Activated T-helper 1 cell treated with anti-CD3 and anti-CD28 coated beads, Interleukin-12 subunit alpha, Interleukin-12 subunit beta, Interleukin-2, Interleukin-4 antibody, amounts not matched to agents 30 ng/mL and 10 ng/mL and 1 ng/mL, durations not matched to agents 14 hours and 24 hours and 36 hours (primary cell): ENCODE data around the gene TCOF1. TPM values are rescaled to one million over a fixed set of nuclear protein-coding genes. Genes with fewer than 3 reads are reported as not detected.

Experiments
- DNase-seq: peaks from one replicate; pipeline ENCODE4 v3.0.0; 2021; ENCODE audit warnings: low spot score
- H3K27ac Mint-ChIP-seq: one replicate; pipeline ENCODE4 v1.8.0; 2021; ENCODE audit warnings: mild to moderate bottlenecking, mixed read lengths
- H3K27me3 Mint-ChIP-seq: one replicate; pipeline ENCODE4 v1.8.0; 2022; ENCODE audit warnings: mild to moderate bottlenecking, moderate library complexity, mixed read lengths; ENCODE audit not compliant: insufficient read depth
- H3K36me3 Mint-ChIP-seq: one replicate; pipeline ENCODE4 v1.8.0; 2021; ENCODE audit warnings: low read depth, mixed read lengths
- H3K4me1 Mint-ChIP-seq: one replicate; pipeline ENCODE4 v1.8.0; 2021; ENCODE audit warnings: low read depth, mixed read lengths
- H3K4me3 Mint-ChIP-seq: one replicate; pipeline ENCODE4 v1.8.0; 2021; ENCODE audit warnings: mild to moderate bottlenecking, moderate library complexity, mixed read lengths
- H3K9me3 Mint-ChIP-seq: one replicate; pipeline ENCODE4 v1.8.0; 2021; ENCODE audit warnings: mixed read lengths
- intact Hi-C: fragments of 100-400 bp; cut with micrococcal nuclease; formaldehyde crosslinking; loops from one replicate; pipeline ENCODE4 v1.15.1; 2024
- total RNA-seq: library from RNA; stranded (reverse); gene quantifications from 2 replicates; pipeline ENCODE4 v1.2.3, GENCODE V29; 2022

Gene TCOF1
- total RNA-seq, 1 donor from 2014 or later, result 131 TPM

- H3K4me3 Mint-ChIP-seq, result no peak overlapping the region
- intact Hi-C loops, result no loop called here
Measured at GRCh38 chr5:150364004-150364403, 6.5 kb downstream of the TCOF1 start.

GRCh38 chr5:150368526-150368925, 11.0 kb downstream of the TCOF1 start:
- H3K9me3 Mint-ChIP-seq, result no peaks in the 10 kb centered on the region
- H3K27me3 Mint-ChIP-seq, result no peaks in the 10 kb centered on the region
- H3K4me3 Mint-ChIP-seq, result no peak overlapping the region
- H3K4me1 Mint-ChIP-seq, result no peaks in the 10 kb centered on the region
- H3K27ac Mint-ChIP-seq, result no peak overlapping the region
- no peak for DNase-seq
- intact Hi-C loops, result no loop called here
- H3K36me3 Mint-ChIP-seq, result peaks cover 42% of the 10 kb centered on the region

More at GRCh38 chr5:150364004-150364403, 6.5 kb downstream of the TCOF1 start:
- H3K27ac Mint-ChIP-seq, result no peak overlapping the region
- no peaks in the 10 kb centered on the region for H3K9me3 Mint-ChIP-seq
- peaks cover 44% of the 10 kb centered on the region for H3K36me3 Mint-ChIP-seq
- DNase-seq, result no peak
- no peaks in the 10 kb centered on the region for H3K27me3 Mint-ChIP-seq
- H3K4me1 Mint-ChIP-seq, result peaks cover 30% of the 10 kb centered on the region

GRCh38 chr5:150372639-150373038, 15.1 kb downstream of the TCOF1 start:
- peaks cover 52% of the 10 kb centered on the region for H3K36me3 Mint-ChIP-seq
- DNase-seq, result no peak
- no peaks in the 10 kb centered on the region for H3K4me1 Mint-ChIP-seq
- intact Hi-C loops, result no loop called here
- no peaks in the 10 kb centered on the region for H3K27me3 Mint-ChIP-seq
- H3K4me3 Mint-ChIP-seq, result no peak overlapping the region
- no peak overlapping the region for H3K27ac Mint-ChIP-seq
- H3K9me3 Mint-ChIP-seq, result no peaks in the 10 kb centered on the region

- H3K4me3 Mint-ChIP-seq, result no peak overlapping the region
Measured at GRCh38 chr5:150374651-150375050, 17.2 kb downstream of the TCOF1 start.

GRCh38 chr5:150376799-150377771, 19.6 kb downstream of the TCOF1 start:
- no peaks in the 10 kb centered on the region for H3K9me3 Mint-ChIP-seq
- H3K36me3 Mint-ChIP-seq, result peaks cover 56% of the 10 kb centered on the region
- no peak for DNase-seq
- no peak overlapping the region for H3K27ac Mint-ChIP-seq
- H3K4me3 Mint-ChIP-seq, result no peak overlapping the region
- no peaks in the 10 kb centered on the region for H3K27me3 Mint-ChIP-seq
- intact Hi-C loops, result no loop called here
- H3K4me1 Mint-ChIP-seq, result no peaks in the 10 kb centered on the region

More at GRCh38 chr5:150374651-150375050, 17.2 kb downstream of the TCOF1 start:
- intact Hi-C loops, result no loop called here
- Mint-ChIP-seq H3K4me1 (no peaks in the 10 kb centered on the region), H3K9me3 (no peaks in the 10 kb centered on the region), H3K27ac (peak overlapping the region; percentile 40), H3K27me3 (no peaks in the 10 kb centered on the region), H3K36me3 (peaks cover 57% of the 10 kb centered on the region)
- DNase-seq, result no peak

- Mint-ChIP-seq H3K27me3 (no peaks in the 10 kb centered on the region), H3K27ac (no peak overlapping the region), H3K4me1 (no peaks in the 10 kb centered on the region), H3K9me3 (no peaks in the 10 kb centered on the region), H3K4me3 (no peak overlapping the region), H3K36me3 (peaks cover 53% of the 10 kb centered on the region)
- intact Hi-C loops, result no loop called here
- no peak for DNase-seq
Measured at GRCh38 chr5:150377964-150378694, 20.6 kb downstream of the TCOF1 start.

- Mint-ChIP-seq H3K4me3 (no peak overlapping the region), H3K9me3 (no peaks in the 10 kb centered on the region), H3K27ac (no peak overlapping the region), H3K27me3 (no peaks in the 10 kb centered on the region), H3K36me3 (peaks cover 34% of the 10 kb centered on the region), H3K4me1 (no peaks in the 10 kb centered on the region)
- DNase-seq, result no peak
- intact Hi-C loops, result no loop called here
Measured at GRCh38 chr5:150384701-150385100, 27.2 kb downstream of the TCOF1 start.

- Mint-ChIP-seq H3K4me1 (no peaks in the 10 kb centered on the region), H3K27ac (no peak overlapping the region), H3K9me3 (no peaks in the 10 kb centered on the region), H3K36me3 (peaks cover 24% of the 10 kb centered on the region), H3K4me3 (no peak overlapping the region), H3K27me3 (no peaks in the 10 kb centered on the region)
- no peak for DNase-seq
- intact Hi-C loops, result no loop called here
Measured at GRCh38 chr5:150386024-150386855, 28.7 kb downstream of the TCOF1 start.

GRCh38 chr5:150389531-150390266, 32.2 kb downstream of the TCOF1 start:
- intact Hi-C loops, result no loop called here
- H3K27me3 Mint-ChIP-seq, result no peaks in the 10 kb centered on the region
- peaks cover 13% of the 10 kb centered on the region for H3K36me3 Mint-ChIP-seq
- H3K4me1 Mint-ChIP-seq, result no peaks in the 10 kb centered on the region
- H3K4me3 Mint-ChIP-seq, result no peak overlapping the region
- no peak for DNase-seq
- H3K9me3 Mint-ChIP-seq, result no peaks in the 10 kb centered on the region
- no peak overlapping the region for H3K27ac Mint-ChIP-seq

- H3K27me3 Mint-ChIP-seq, result no peaks in the 10 kb centered on the region
- H3K9me3 Mint-ChIP-seq, result no peaks in the 10 kb centered on the region
- no peak overlapping the region for H3K4me3 Mint-ChIP-seq
- H3K4me1 Mint-ChIP-seq, result no peaks in the 10 kb centered on the region
- intact Hi-C loops, result no loop called here
- DNase-seq, result no peak
- H3K36me3 Mint-ChIP-seq, result peaks cover 21% of the 10 kb centered on the region
- H3K27ac Mint-ChIP-seq, result no peak overlapping the region
Measured at GRCh38 chr5:150391064-150391834, 33.8 kb downstream of the TCOF1 start.

- DNase-seq, result no peak
- Mint-ChIP-seq H3K4me1 (no peaks in the 10 kb centered on the region), H3K4me3 (no peak overlapping the region), H3K27ac (no peak overlapping the region), H3K27me3 (no peaks in the 10 kb centered on the region), H3K36me3 (peaks cover 22% of the 10 kb centered on the region), H3K9me3 (no peaks in the 10 kb centered on the region)
- intact Hi-C loops, result no loop called here
Measured at GRCh38 chr5:150391986-150392385, 34.5 kb downstream of the TCOF1 start.
